OCI-LY7 (cell line): ENCODE results near the gene PWWP2B. TPM values are rescaled to one million over a fixed set of nuclear protein-coding genes. Genes with fewer than 3 reads are reported as not detected.

Experiments used
- BruUV-seq: library from RNA; stranded (reverse); fragments of 400-500 nt; replicated peaks from 2 replicates; lab custom pipeline; 2021; lab: Mats Ljungman, UMichigan
- CTCF ChIA-PET: fragments of 300-600 bp; sonication (Branson Sonifier 250); formaldehyde crosslinking; loops from one replicate; lab custom pipeline; 2022; ENCODE audit warnings: antibody characterized with exemption; ENCODE audit not compliant: unreplicated experiment; lab: Charles Lee
- POLR2A ChIA-PET: fragments of 300-600 bp; sonication (Branson Sonifier 250); formaldehyde crosslinking; loops from one replicate; lab custom pipeline; 2022; ENCODE audit warnings: antibody characterized with exemption; lab: Charles Lee
- DNase-seq: peaks from one replicate; pipeline ENCODE4 v3.0.0-alpha.2; 2015; ENCODE audit warnings: low spot score
- H2AFZ ChIP-seq: fragments of 200-600 bp; sonication (generic), shearing (Covaris generic); 2 replicates; pipeline ENCODE4 v1.6.1; 2014; ENCODE audit warnings: mild to moderate bottlenecking, antibody characterized with exemption, low read length, moderate library complexity
- H3K27ac ChIP-seq: fragments of 200-600 bp; sonication (generic); 2 replicates; pipeline ENCODE4 v1.5.1; 2014; ENCODE audit warnings: mixed run types, low read depth, mild to moderate bottlenecking, moderate library complexity, low read length, inconsistent platforms; ENCODE audit not compliant: poor library complexity, severe bottlenecking
- H3K36me3 ChIP-seq: fragments of 200-600 bp; sonication (generic); 2 replicates; pipeline ENCODE4 v1.6.1; 2014; ENCODE audit warnings: mild to moderate bottlenecking, antibody characterized with exemption, low read length, moderate library complexity, mixed read lengths; ENCODE audit not compliant: insufficient read depth
- H3K4me1 ChIP-seq: fragments of 200-600 bp; sonication (generic); 2 replicates; pipeline ENCODE4 v1.5.1; 2014; ENCODE audit warnings: mild to moderate bottlenecking, low read length; ENCODE audit not compliant: insufficient read depth, poor library complexity, severe bottlenecking
- H3K4me2 ChIP-seq: fragments of 200-600 bp; sonication (generic); 2 replicates; pipeline ENCODE4 v1.6.1; 2014; ENCODE audit warnings: mild to moderate bottlenecking, low read length
- H3K4me3 ChIP-seq: fragments of 200-600 bp; sonication (generic); 2 replicates; pipeline ENCODE4 v1.5.1; 2014; ENCODE audit warnings: mild to moderate bottlenecking, low read depth, low read length; ENCODE audit not compliant: poor library complexity, severe bottlenecking
- H3K79me2 ChIP-seq: fragments of 200-600 bp; sonication (generic); 2 replicates; pipeline ENCODE4 v1.6.1; 2016; ENCODE audit warnings: low read depth, mild to moderate bottlenecking, low read length, moderate library complexity, mixed read lengths; ENCODE audit not compliant: insufficient read depth
- H3K9me2 ChIP-seq: fragments of 200-600 bp; sonication (generic); 2 replicates; pipeline ENCODE4 v1.6.1; 2016; ENCODE audit warnings: mild to moderate bottlenecking, low read length, mixed read lengths; ENCODE audit not compliant: insufficient read depth
- H3K9me3 ChIP-seq: fragments of 200-600 bp; sonication (generic); 2 replicates; pipeline ENCODE4 v1.6.1; 2014; ENCODE audit warnings: mild to moderate bottlenecking, mixed run types, low read length, mixed read lengths
- H4K20me1 ChIP-seq: fragments of 200-600 bp; sonication (generic); 2 replicates; pipeline ENCODE4 v1.6.1; 2014; ENCODE audit warnings: mild to moderate bottlenecking, antibody characterized with exemption, low read length, moderate library complexity, mixed read lengths; ENCODE audit not compliant: insufficient read depth
- CTCF ChIP-seq: fragments of 200-600 bp; sonication (generic); conservative IDR thresholded peaks from 2 replicates; pipeline ENCODE4 v1.5.1; 2014; ENCODE audit warnings: mild to moderate bottlenecking, antibody characterized with exemption, low read length, moderate library complexity, mixed read lengths
- EZH2phosphoT487 ChIP-seq: fragments of 200-600 bp; sonication (generic); IDR thresholded peaks from 2 replicates; pipeline ENCODE4 v1.6.1; 2018; ENCODE audit warnings: low read depth, borderline replicate concordance, mild to moderate bottlenecking, mixed run types, antibody characterized with exemption, low read length, moderate library complexity, mixed read lengths
- intact Hi-C: fragments of 100-400 bp; cut with micrococcal nuclease; formaldehyde crosslinking; loops from one replicate; pipeline ENCODE4 v1.10.0; 2022; ENCODE audit not compliant: unreplicated experiment
- total RNA-seq, 2 experiments: library from RNA; depleted of rRNA in 1 of 2; stranded (reverse); fragments of >200 nt in 1 of 2; shearing (Covaris generic) in 1 of 2; gene quantifications; 2 replicates each; pipeline ENCODE4 v1.2.3, GENCODE V29; 2014 to 2022

The PWWP2B gene
- total RNA-seq, 2 experiments from 2014 or later: 5.9 to 10.6 TPM

- no peaks in the 10 kb centered on the region for H3K9me2 ChIP-seq
- CTCF ChIA-PET: no interaction called here
- TF ChIP-seq EZH2phosphoT487 (no peak), CTCF (no peak)
- no peak overlapping the region for H3K27ac ChIP-seq
- no peaks in the 10 kb centered on the region for H3K9me3 ChIP-seq
- H2AFZ ChIP-seq: no peak overlapping the region
- no peak overlapping the region; the same call in 1 of the 2 replicates for H3K4me2 ChIP-seq
- no peak overlapping the region for H3K4me3 ChIP-seq
- no peaks in the 10 kb centered on the region for H3K36me3 ChIP-seq
- intact Hi-C loops: no loop called here
- no peaks in the 10 kb centered on the region for H3K79me2 ChIP-seq
- H3K4me1 ChIP-seq: peaks cover 39% of the 10 kb centered on the region
- no peaks in the 10 kb centered on the region for H4K20me1 ChIP-seq
- POLR2A ChIA-PET: no interaction called here
- DNase-seq: no peak
- BruUV-seq: no TSS peak
These were observed 33.3 kb downstream of the PWWP2B start for GRCh38 chr10:132430231-132430743.

DNA sequence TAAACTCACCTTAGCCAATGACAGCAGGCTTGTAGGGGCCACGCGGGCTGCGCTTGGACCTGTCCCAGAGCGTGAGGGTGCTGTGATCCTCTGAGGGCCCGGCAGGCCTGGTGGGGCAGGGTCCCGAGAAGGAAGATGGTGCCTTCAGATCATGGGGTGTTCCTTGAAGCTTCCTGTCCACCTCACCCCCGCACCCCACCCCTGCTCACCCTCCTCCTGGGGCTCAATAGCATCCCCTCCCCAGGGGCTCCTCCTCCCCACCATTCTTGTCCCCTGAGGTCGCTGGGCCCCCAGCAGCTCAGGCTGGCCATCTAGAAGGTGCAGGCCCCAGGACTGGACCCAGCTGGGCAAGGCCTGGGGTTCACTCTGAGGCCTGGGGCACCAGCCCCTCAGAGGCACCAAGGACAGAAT is 33.9 kb downstream of the PWWP2B start:
- no peaks in the 10 kb centered on the region for H3K9me2 ChIP-seq
- no peak overlapping the region for H3K4me3 ChIP-seq
- no peak overlapping the region for H2AFZ ChIP-seq
- H3K36me3 ChIP-seq: no peaks in the 10 kb centered on the region
- DNase-seq: no peak
- H4K20me1 ChIP-seq: no peaks in the 10 kb centered on the region
- H3K4me2 ChIP-seq: no peak overlapping the region
- no peaks in the 10 kb centered on the region for H3K79me2 ChIP-seq
- peaks cover 39% of the 10 kb centered on the region for H3K4me1 ChIP-seq
- H3K9me3 ChIP-seq: no peaks in the 10 kb centered on the region
- no peak for TF ChIP-seq EZH2phosphoT487
- TF ChIP-seq CTCF: no peak
- intact Hi-C loops: no loop called here
- ChIA-PET CTCF (interaction anchor here (0.6 kb wide), 1 partner anchor 9 kb away, joined by 3 read pairs; no protein-coding TSS in a partner anchor), POLR2A (interaction anchor here (1.2 to 1.4 kb wide), 3 partner anchors 8 to 11 kb away, joined by 3 to 5 read pairs (median 3); no protein-coding TSS in a partner anchor)
- no peak overlapping the region for H3K27ac ChIP-seq
- BruUV-seq: no TSS peak

DNA sequence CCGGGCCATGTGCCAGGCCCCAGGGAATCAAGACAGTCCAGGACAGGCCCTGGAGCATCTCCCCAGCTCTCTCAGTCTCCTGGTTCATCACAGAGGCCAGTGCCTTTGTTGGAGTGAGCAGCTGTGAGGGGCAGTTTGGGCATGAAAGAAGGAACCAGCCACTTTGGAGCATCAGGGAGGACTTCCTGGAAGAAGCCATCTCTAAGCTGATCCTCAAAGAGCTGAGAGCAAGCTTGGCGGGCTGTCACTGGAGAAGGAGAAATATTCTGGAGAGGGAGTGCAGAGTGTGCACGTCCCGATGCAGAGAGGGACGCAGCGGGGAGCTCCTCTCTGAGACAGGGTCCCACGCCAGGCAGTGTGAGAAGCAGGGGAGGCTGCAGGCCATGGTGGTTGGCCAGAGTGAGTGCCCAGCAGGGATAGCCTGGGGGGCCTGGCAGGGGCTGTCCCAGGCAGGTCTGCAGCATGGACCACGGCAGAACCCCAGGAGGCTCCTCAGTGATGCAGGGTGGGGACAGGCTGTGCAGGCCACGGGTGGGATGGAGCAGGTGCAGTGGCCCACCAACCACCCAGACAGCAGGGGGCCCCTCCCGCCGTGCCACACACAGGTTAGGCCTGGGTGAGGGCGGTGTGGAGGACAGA is 34.7 kb downstream of the PWWP2B start:
- H3K4me2 ChIP-seq: no peak overlapping the region
- ChIA-PET CTCF (interaction anchor here (0.6 to 0.7 kb wide), 2 partner anchors 9 to 10 kb away, joined by 3 read pairs; no protein-coding TSS in a partner anchor), POLR2A (interaction anchor here (1.2 to 1.4 kb wide), 3 partner anchors 9 to 11 kb away, joined by 3 to 5 read pairs (median 3); no protein-coding TSS in a partner anchor)
- DNase-seq: no peak
- H3K9me3 ChIP-seq: no peaks in the 10 kb centered on the region
- intact Hi-C loops: no loop called here
- no peaks in the 10 kb centered on the region for H3K36me3 ChIP-seq
- no peak overlapping the region for H3K27ac ChIP-seq
- peaks cover 39% of the 10 kb centered on the region for H3K4me1 ChIP-seq
- no peak for TF ChIP-seq EZH2phosphoT487
- no peak for TF ChIP-seq CTCF
- no peak overlapping the region for H3K4me3 ChIP-seq
- H2AFZ ChIP-seq: no peak overlapping the region
- no peaks in the 10 kb centered on the region for H3K79me2 ChIP-seq
- no peaks in the 10 kb centered on the region for H4K20me1 ChIP-seq
- no TSS peak for BruUV-seq
- H3K9me2 ChIP-seq: no peaks in the 10 kb centered on the region
